GF-D8 (cell line): ENCODE results near the gene RNLS.

Experiments used
- DNase-seq: peaks from one replicate; lab custom pipeline; 2025; lab: John Stamatoyannopoulos, UW

RNLS gene

DNA sequence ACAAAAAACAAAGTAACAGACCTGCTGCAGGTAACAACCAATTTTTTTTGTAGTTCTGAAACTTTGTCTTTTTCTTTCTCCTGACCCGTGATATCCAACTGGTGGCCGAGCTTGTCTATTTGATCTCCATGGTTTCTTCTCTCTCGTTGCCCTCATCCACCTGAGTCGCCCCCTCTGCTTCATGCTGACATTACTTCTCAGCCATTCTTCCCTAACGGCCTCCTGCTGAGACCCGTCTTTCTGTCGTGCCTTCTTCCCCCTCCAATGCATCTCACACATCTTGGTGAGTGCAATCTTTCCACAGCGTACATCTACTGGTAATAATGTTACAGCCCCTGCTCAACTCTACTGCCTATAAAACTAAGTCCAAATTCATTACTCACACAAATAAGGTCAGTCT lies 352.9 kb downstream of the RNLS start:
- DNase-seq = no peak

GRCh38 chr10:88228130-88228529 lies 355.0 kb downstream of the RNLS start:
- DNase-seq = no peak

DNA sequence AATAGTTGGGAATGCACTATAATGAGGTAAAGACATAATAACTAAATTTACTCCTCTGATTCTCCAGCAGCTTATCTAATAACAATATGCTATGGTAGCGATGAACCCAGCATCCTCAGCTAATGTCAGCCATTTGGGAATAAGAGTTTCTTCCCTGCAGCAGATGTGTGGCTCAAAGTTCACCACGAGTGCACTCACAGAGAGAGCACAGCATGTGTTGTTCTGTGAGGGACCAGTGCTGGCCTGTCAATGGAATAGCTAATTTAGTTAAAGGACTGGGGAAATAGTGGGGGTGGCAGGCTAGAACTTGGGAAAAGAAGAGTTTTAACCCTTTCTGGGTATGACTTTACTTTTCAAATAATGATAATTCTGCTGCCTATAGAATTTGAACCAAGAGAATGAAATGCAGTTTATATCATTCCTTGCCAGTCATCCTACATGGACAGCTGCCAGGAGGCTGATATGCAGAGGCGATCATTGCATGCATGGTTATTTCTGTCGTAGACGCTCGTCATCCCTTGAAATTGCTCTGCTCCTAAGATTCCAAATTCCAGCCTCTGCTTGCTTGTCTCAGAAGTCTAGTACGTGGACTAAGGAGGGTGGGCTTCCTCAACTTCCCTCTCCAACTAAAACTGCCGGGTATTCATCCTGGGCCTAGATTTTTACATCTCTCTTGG lies 355.6 kb downstream of the RNLS start:
- DNase-seq = no peak

DNA sequence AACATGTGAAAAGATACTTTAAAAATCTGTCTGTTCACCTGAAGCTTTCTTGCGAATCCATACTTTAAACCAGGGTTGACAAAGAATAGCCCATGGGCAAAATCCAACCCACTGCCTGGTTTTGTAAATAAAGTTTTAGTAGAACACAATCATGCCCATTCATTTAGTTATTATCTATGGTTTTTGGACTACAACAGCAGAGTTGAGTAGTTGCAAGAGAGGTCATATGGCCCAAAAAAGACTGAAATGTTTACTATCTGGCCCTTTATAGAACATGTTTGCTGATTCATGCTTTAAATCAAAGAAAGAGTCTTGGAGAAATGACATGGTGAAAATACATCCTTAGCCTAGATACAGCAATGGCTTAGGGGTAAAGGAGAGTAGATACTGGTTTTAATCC lies 356.2 kb downstream of the RNLS start:
- DNase-seq = no peak

GRCh38 chr10:88226071-88226659 lies 357.0 kb downstream of the RNLS start:
- DNase-seq = no peak
